K562 (cell line): ENCODE data around the gene STON2.

ENCODE experiments used
- CBFA2T2 ChIP-seq: fragments of 450-650 bp; conservative IDR thresholded peaks from 2 replicates; pipeline ENCODE4 v1.6.1; 2017; ENCODE audit warnings: mild to moderate bottlenecking
- CTCF ChIP-seq, 3 experiments: IDR thresholded peaks in 2 of 3; conservative IDR thresholded peaks in 1 of 3; 2 replicates each; pipeline ENCODE4 v1.5.1; 2011 to 2012; ENCODE audit warnings: low read length in 3 of 3, mild to moderate bottlenecking in 3 of 3, control low read depth in 2 of 3, improper control_type of control experiment in 1 of 3, inconsistent platforms in 1 of 3, low read depth in 1 of 3, mixed read lengths in 1 of 3, moderate library complexity in 1 of 3; ENCODE audit not compliant: insufficient read depth in 2 of 3

DNA sequence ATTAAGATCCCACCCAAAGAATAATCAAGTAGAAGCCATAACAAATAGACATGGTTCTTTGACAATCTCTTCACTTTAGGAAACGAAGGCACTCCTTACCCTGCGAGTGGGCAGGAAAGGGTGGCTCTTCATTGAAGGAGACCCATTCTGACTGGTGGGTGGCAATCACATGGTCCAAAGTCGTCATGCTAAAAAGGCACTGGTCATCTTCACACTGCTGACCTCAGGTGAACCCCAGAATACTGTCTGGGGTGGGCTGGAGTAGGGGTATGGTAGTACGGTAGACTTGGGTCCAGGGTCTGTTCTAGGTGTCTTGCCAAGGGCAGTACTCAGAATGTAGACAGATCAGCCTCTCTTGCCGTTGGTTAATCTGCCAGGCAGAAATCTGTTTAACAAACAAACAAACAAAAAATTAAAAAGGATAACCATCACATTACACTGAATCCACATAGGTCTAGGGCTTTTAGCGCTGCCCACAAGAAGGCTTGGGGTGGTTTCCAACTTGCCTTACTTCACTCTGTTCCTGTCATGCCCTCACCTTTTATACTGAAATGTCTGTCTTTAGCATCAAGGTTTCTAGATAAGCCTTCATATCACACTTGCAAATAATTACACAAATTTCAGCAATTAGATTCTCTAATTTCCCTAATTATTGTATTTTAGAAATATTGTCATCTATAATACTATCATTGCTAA lies 1.8 kb downstream of the STON2 start:
- TF ChIP-seq CBFA2T2 = no peak
- no peak for TF ChIP-seq CTCF (IDR thresholded peaks at IDR 0.05 in 2 of 3, conservative IDR thresholded peaks at IDR 0.05 in 1 of 3; ENCODE audit: insufficient read depth in 2 of 3, low read depth in 1 of 3, low read length in 3 of 3)
